Measurements from ENCODE around the gene NR1I2. TPM values are rescaled to one million over a fixed set of nuclear protein-coding genes. Genes with fewer than 3 reads are reported as not detected.

The NR1I2 gene
- total and polyA plus RNA-seq, 4 donors = 0.33 to 0.69 (median 0.46) TPM

DNA sequence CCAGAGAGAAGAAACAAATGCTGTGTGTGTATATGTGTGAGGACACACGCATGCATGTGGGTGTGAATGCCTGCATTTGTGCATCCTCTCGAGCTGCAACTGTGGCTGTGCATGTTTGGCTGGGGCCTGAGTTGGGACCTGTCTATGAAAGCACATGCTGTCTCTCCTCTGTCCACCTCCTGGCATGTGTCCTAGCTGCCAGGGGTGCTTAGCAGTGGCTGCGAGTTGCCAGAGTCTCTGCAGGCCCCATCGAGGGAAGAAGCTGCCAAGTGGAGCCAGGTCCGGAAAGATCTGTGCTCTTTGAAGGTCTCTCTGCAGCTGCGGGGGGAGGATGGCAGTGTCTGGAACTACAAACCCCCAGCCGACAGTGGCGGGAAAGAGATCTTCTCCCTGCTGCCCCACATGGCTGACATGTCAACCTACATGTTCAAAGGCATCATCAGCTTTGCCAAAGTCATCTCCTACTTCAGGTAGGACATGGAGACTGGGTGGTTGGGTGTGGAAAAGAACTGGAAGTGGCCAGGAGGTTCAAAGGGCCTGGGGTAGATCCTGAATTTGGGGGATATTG, 30.7 kb downstream of the NR1I2 start:
- no peak for DNase-seq (ENCODE audit: low read depth in 4 of 6, low spot score in 6 of 6)
- Histone ChIP-seq H3K27me3 (ENCODE audit: control insufficient read depth, insufficient read depth, low read length) (no peaks in the 10 kb centered on the region), H3K27ac (ENCODE audit: low read depth, low read length) (no peak overlapping the region), H3K36me3 (ENCODE audit: control insufficient read depth, insufficient read depth, low read length) (no peaks in the 10 kb centered on the region), H3K4me3 (ENCODE audit: low read depth, low read length) (no peak overlapping the region), H3K9me3 (ENCODE audit: control insufficient read depth, insufficient read depth, low read length) (no peaks in the 10 kb centered on the region), H3K4me1 (ENCODE audit: control insufficient read depth, insufficient read depth, low read length) (peaks cover 9% of the 10 kb centered on the region)
- 77% methylated on average over 7 of the region's 8 CpGs for WGBS (ENCODE audit: insufficient coverage)

DNA sequence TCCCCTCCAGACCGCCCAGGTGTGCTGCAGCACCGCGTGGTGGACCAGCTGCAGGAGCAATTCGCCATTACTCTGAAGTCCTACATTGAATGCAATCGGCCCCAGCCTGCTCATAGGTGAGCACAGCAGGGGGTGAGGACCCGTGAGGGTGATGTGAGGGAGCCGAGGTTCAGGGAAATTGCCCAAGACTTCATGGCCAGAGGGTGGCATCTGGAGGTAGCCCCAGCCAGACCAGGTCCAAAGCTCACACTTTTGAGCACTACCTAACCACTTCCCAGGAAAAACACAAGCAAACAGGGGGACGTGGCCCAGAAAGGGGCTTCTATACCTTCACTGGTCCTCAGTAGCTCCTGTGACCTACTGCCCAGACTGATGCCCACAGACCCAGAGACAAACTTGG, 33.8 kb downstream of the NR1I2 start:
- WGBS (ENCODE audit: insufficient coverage) = 79% methylated on average over 8 of the region's 8 CpGs
- Histone ChIP-seq H3K9me3 (ENCODE audit: control insufficient read depth, insufficient read depth, low read length) (no peaks in the 10 kb centered on the region), H3K4me1 (ENCODE audit: control insufficient read depth, insufficient read depth, low read length) (no peaks in the 10 kb centered on the region), H3K36me3 (ENCODE audit: control insufficient read depth, insufficient read depth, low read length) (no peaks in the 10 kb centered on the region), H3K4me3 (ENCODE audit: low read depth, low read length) (no peak overlapping the region), H3K27me3 (ENCODE audit: control insufficient read depth, insufficient read depth, low read length) (no peaks in the 10 kb centered on the region), H3K27ac (ENCODE audit: low read depth, low read length) (no peak overlapping the region)
- no peak for DNase-seq (ENCODE audit: low read depth in 4 of 6, low spot score in 6 of 6)

DNA sequence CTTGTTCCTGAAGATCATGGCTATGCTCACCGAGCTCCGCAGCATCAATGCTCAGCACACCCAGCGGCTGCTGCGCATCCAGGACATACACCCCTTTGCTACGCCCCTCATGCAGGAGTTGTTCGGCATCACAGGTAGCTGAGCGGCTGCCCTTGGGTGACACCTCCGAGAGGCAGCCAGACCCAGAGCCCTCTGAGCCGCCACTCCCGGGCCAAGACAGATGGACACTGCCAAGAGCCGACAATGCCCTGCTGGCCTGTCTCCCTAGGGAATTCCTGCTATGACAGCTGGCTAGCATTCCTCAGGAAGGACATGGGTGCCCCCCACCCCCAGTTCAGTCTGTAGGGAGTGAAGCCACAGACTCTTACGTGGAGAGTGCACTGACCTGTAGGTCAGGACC, 35.2 kb downstream of the NR1I2 start:
- no peak for DNase-seq (ENCODE audit: low read depth in 4 of 6, low spot score in 6 of 6)
- WGBS (ENCODE audit: insufficient coverage) = 83% methylated on average over 11 of the region's 12 CpGs

DNA sequence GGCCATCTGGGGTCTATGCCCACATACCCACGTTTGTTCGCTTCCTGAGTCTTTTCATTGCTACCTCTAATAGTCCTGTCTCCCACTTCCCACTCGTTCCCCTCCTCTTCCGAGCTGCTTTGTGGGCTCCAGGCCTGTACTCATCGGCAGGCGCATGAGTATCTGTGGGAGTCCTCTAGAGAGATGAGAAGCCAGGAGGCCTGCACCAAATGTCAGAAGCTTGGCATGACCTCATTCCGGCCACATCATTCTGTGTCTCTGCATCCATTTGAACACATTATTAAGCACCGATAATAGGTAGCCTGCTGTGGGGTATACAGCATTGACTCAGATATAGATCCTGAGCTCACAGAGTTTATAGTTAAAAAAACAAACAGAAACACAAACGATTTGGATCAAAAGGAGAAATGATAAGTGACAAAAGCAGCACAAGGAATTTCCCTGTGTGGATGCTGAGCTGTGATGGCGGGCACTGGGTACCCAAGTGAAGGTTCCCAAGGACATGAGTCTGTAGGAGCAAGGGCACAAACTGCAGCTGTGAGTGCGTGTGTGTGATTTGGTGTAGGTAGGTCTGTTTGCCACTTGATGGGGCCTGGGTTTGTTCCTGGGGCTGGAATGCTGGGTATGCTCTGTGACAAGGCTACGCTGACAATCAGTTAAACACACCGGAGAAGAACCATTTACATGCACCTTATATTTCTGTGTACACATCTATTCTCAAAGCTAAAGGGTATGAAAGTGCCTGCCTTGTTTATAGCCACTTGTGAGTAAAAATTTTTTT, 35.9 kb downstream of the NR1I2 start:
- Histone ChIP-seq H3K9me3 (ENCODE audit: control insufficient read depth, insufficient read depth, low read length) (no peaks in the 10 kb centered on the region), H3K4me1 (ENCODE audit: control insufficient read depth, insufficient read depth, low read length) (no peaks in the 10 kb centered on the region), H3K27me3 (ENCODE audit: control insufficient read depth, insufficient read depth, low read length) (no peaks in the 10 kb centered on the region), H3K36me3 (ENCODE audit: control insufficient read depth, insufficient read depth, low read length) (no peaks in the 10 kb centered on the region), H3K27ac (ENCODE audit: low read depth, low read length) (no peak overlapping the region), H3K4me3 (ENCODE audit: low read depth, low read length) (no peak overlapping the region)
- no peak for DNase-seq (ENCODE audit: low read depth in 4 of 6, low spot score in 6 of 6)
- 91% methylated on average over 7 of the region's 13 CpGs for WGBS (ENCODE audit: insufficient coverage)

More for the DNA sequence above, 35.2 kb downstream of the NR1I2 start:
- Histone ChIP-seq H3K27me3 (ENCODE audit: control insufficient read depth, insufficient read depth, low read length) (no peaks in the 10 kb centered on the region), H3K9me3 (ENCODE audit: control insufficient read depth, insufficient read depth, low read length) (no peaks in the 10 kb centered on the region), H3K4me1 (ENCODE audit: control insufficient read depth, insufficient read depth, low read length) (no peaks in the 10 kb centered on the region), H3K36me3 (ENCODE audit: control insufficient read depth, insufficient read depth, low read length) (no peaks in the 10 kb centered on the region), H3K27ac (ENCODE audit: low read depth, low read length) (no peak overlapping the region), H3K4me3 (ENCODE audit: low read depth, low read length) (no peak overlapping the region)

DNA sequence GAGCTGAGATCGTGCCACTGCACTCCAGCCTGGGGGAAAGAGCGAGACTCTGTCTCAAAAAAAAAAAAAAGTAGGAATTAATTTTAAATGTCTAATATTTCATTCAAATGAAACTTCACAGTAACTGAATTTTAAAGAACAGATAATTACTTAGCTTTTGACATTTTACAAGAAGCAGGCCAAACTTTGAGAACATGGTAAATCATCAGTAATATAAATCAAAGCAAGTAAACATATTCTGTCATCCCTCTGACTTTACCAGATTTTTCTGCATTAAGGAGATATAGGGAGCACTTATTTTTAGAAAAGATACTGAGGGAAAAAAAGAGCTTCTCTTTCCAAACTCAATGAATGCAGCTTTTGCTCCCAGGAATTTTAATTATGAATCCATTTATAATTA, 37.0 kb downstream of the NR1I2 start:
- H3K27ac ChIP-seq (ENCODE audit: low read depth, low read length) = no peak overlapping the region
- H3K9me3 ChIP-seq (ENCODE audit: control insufficient read depth, insufficient read depth, low read length) = no peaks in the 10 kb centered on the region
- no peaks in the 10 kb centered on the region for H3K36me3 ChIP-seq (ENCODE audit: control insufficient read depth, insufficient read depth, low read length)
- no peaks in the 10 kb centered on the region for H3K27me3 ChIP-seq (ENCODE audit: control insufficient read depth, insufficient read depth, low read length)
- no CpG with 5 or more reads among the region's 2 CpGs for whole genome bisulfite sequencing (ENCODE audit: insufficient coverage)
- no peaks in the 10 kb centered on the region for H3K4me1 ChIP-seq (ENCODE audit: control insufficient read depth, insufficient read depth, low read length)
- H3K4me3 ChIP-seq (ENCODE audit: low read depth, low read length) = no peak overlapping the region
- DNase-seq (ENCODE audit: low read depth in 4 of 6, low spot score in 6 of 6) = no peak

DNA sequence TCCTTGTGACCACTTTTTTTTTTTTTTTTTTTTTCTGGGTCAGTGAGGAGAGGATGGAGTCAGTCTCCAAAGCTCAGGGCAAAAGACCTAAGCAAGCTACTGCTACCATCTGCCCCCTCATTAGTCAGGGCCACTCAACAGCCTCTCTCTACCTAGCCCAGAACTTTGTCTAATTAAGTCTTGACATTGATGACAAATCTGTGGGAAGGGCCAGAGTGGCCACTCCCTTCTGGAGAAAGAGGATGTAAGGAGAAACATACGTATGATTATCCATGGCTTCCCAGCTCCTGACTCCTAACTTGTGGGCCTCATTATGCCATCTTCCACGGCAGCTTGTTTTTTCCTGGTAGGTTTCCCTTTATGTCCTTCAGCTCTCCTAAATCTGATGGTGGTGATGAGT, 37.9 kb downstream of the NR1I2 start:
- H3K27ac ChIP-seq (ENCODE audit: low read depth, low read length) = no peak overlapping the region
- peaks cover 1% of the 10 kb centered on the region for H3K36me3 ChIP-seq (ENCODE audit: control insufficient read depth, insufficient read depth, low read length)
- H3K9me3 ChIP-seq (ENCODE audit: control insufficient read depth, insufficient read depth, low read length) = no peaks in the 10 kb centered on the region
- no peak for DNase-seq (ENCODE audit: low read depth in 4 of 6, low spot score in 6 of 6)
- H3K4me3 ChIP-seq (ENCODE audit: low read depth, low read length) = no peak overlapping the region
- H3K4me1 ChIP-seq (ENCODE audit: control insufficient read depth, insufficient read depth, low read length) = no peaks in the 10 kb centered on the region
- H3K27me3 ChIP-seq (ENCODE audit: control insufficient read depth, insufficient read depth, low read length) = no peaks in the 10 kb centered on the region
- no CpG with 5 or more reads among the region's 2 CpGs for WGBS (ENCODE audit: insufficient coverage)

DNA sequence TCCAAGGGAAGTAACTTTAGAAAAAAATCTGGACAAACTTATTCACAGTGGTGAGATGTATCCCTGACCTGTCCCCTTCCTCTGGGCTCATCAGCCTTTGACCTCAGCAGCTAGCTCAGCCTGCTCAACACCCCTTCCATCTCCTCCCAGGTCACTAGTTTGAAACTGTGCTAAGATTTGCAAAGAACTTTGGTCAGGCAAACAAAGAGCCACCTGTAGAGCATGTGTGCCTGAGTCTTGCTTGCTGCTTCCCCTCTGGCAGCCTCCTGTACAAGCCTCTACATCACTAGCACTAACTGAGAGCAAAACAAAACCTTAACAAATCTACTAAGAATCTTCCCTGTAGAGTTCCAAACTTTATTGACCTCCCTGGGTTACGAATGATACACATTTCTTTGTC, 43.9 kb downstream of the NR1I2 start:
- 89% methylated on average over 1 of the region's 1 CpG for WGBS (ENCODE audit: insufficient coverage)
- H3K27me3 ChIP-seq (ENCODE audit: control insufficient read depth, insufficient read depth, low read length) = no peaks in the 10 kb centered on the region
- no peak for DNase-seq (ENCODE audit: low read depth in 4 of 6, low spot score in 6 of 6)

DNA sequence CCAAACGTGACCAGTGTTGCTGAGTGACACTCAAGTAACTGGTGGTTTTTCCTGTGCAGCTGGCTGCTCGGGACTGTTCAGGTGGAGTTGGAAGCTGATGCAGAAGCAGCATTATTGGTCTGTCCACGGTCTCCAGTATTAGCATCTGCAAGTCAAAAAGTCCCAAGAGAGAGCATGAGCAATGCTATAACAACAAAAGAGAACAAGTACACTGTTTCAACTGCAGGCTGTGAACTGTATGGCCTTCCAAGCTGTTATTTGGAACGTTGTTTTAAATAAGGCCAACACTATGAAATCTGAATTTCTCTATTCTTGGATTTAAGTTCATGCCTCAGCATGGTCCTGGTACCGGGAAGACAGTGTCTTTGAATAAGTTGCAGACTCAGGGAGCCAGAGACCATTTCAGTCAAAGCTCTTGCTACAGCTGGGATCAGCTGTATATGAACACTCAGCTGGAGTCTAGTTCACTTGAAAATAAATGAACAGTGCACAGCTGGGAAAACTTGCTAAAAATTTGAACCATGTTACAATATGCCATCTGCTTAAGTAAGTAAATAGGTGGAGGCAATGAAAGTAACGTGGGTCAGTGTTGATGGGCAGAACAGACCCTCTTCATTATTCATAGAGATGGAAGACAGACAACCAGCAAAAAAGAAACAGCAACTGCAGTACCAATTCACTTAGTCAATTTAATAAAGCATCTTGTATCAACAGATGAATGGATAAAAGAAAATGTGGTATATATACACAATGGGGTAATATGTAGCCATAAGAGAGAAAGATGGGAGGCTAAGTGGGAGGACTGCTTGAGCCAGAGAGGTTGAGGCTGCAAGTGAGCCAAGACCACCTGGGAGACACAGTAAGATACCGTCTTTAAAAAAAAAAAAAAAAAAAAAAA, 45.1 kb downstream of the NR1I2 start:
- Histone ChIP-seq H3K9me3 (ENCODE audit: control insufficient read depth, insufficient read depth, low read length) (no peaks in the 10 kb centered on the region), H3K4me1 (ENCODE audit: control insufficient read depth, insufficient read depth, low read length) (no peaks in the 10 kb centered on the region), H3K27me3 (ENCODE audit: control insufficient read depth, insufficient read depth, low read length) (no peaks in the 10 kb centered on the region), H3K27ac (ENCODE audit: low read depth, low read length) (no peak overlapping the region), H3K4me3 (ENCODE audit: low read depth, low read length) (no peak overlapping the region), H3K36me3 (ENCODE audit: control insufficient read depth, insufficient read depth, low read length) (peaks cover 3% of the 10 kb centered on the region)
- peak in 1 of 6 donors; percentile 17 for DNase-seq (ENCODE audit: low read depth in 4 of 6, low spot score in 6 of 6)
- 91% methylated on average over 3 of the region's 7 CpGs for WGBS (ENCODE audit: insufficient coverage)

More for the DNA sequence above, 43.9 kb downstream of the NR1I2 start:
- Histone ChIP-seq H3K9me3 (ENCODE audit: control insufficient read depth, insufficient read depth, low read length) (no peaks in the 10 kb centered on the region), H3K36me3 (ENCODE audit: control insufficient read depth, insufficient read depth, low read length) (peaks cover 3% of the 10 kb centered on the region), H3K4me3 (ENCODE audit: low read depth, low read length) (no peak overlapping the region), H3K27ac (ENCODE audit: low read depth, low read length) (no peak overlapping the region), H3K4me1 (ENCODE audit: control insufficient read depth, insufficient read depth, low read length) (no peaks in the 10 kb centered on the region)

DNA sequence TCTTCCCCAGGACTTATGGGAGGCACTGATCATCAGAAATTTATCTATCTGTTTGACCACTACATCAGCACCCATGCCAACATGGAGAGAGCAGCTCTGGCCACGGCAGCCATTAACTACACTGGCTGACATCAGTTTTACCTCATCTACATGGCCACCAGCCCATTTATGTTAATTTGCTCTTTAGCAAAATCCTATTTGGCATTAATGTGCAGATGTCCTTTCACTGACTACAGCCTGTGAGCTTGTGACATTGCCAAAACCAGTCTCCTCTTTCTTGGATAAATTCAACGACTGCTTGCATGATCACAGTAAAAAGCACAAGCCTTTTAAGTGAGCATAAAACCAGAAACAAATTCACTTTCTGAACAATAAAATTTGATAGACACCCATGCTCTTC, 47.5 kb downstream of the NR1I2 start:
- no peak overlapping the region for H3K27ac ChIP-seq (ENCODE audit: low read depth, low read length)
- H3K9me3 ChIP-seq (ENCODE audit: control insufficient read depth, insufficient read depth, low read length) = no peaks in the 10 kb centered on the region
- WGBS (ENCODE audit: insufficient coverage) = 33% methylated on average over 2 of the region's 2 CpGs
- H3K36me3 ChIP-seq (ENCODE audit: control insufficient read depth, insufficient read depth, low read length) = peaks cover 3% of the 10 kb centered on the region
- no peak overlapping the region for H3K4me3 ChIP-seq (ENCODE audit: low read depth, low read length)
- peak in 2 of 6 donors; percentile 43 to 54 for DNase-seq (ENCODE audit: low read depth in 4 of 6, low spot score in 6 of 6)
- H3K4me1 ChIP-seq (ENCODE audit: control insufficient read depth, insufficient read depth, low read length) = no peaks in the 10 kb centered on the region
- H3K27me3 ChIP-seq (ENCODE audit: control insufficient read depth, insufficient read depth, low read length) = no peaks in the 10 kb centered on the region
